HCT116 (cell line): ENCODE data around the gene CBFA2T2. TPM values are rescaled to one million over a fixed set of nuclear protein-coding genes. Genes with fewer than 3 reads are reported as not detected.

ENCODE experiments used
- ATAC-seq: fragments of 200-7000 bp; cut with Tn5 transposase; 2 replicates; pipeline ENCODE4 v1.9.1; 2020; ENCODE audit warnings: mild to moderate bottlenecking, moderate library complexity
- BruUV-seq: library from RNA; stranded (reverse); fragments of 400-500 nt; replicated peaks from 2 replicates; lab custom pipeline; 2021; lab: Mats Ljungman, UMichigan
- CTCF ChIA-PET: fragments of 300-600 bp; sonication (Branson Sonifier 250); formaldehyde crosslinking; loops from one replicate; lab custom pipeline; 2021; ENCODE audit warnings: antibody characterized with exemption; lab: Charles Lee
- POLR2A ChIA-PET: fragments of 300-600, 350-600 bp; sonication (Branson Sonifier 250); formaldehyde crosslinking; loops from one replicate; lab custom pipeline; 2021; ENCODE audit warnings: antibody characterized with exemption; lab: Charles Lee
- RAD21 ChIA-PET, 2 experiments: fragments of 300-600 bp; sonication (Branson Sonifier 250); formaldehyde crosslinking; loops; one replicate each; lab custom pipeline; 2023; ENCODE audit warnings: low total read pairs in 2 of 2; ENCODE audit not compliant: uncharacterized antibody in 2 of 2, unreplicated experiment in 2 of 2, low non-redundant PET in 1 of 2; lab: Charles Lee
- DNase-seq: peaks from one replicate; pipeline ENCODE4 v3.0.0-alpha.2; 2010; ENCODE audit warnings: low read depth, low spot score
- H2AFZ ChIP-seq: fragments of 200-600 bp; shearing (Covaris generic), sonication (generic); 2 replicates; pipeline ENCODE4 v1.6.1; 2017; ENCODE audit warnings: low read depth, mixed run types, mixed read lengths, antibody characterized with exemption, low read length; ENCODE audit not compliant: poor library complexity, severe bottlenecking
- H3K27ac ChIP-seq: 2 replicates; pipeline ENCODE4 v1.5.1; 2012; ENCODE audit warnings: low read depth, low read length
- H3K27me3 ChIP-seq: fragments of 200-600 bp; sonication (generic); 2 replicates; pipeline ENCODE4 v1.6.1; 2016; ENCODE audit warnings: mixed run types, low read length, mixed read lengths; ENCODE audit not compliant: insufficient read depth
- H3K36me3 ChIP-seq, 2 experiments: fragments of 200-500 bp in 1 of 2; fragments of 200-600 bp in 1 of 2; sonication (Bioruptor generic) in 1 of 2; sonication (generic) in 1 of 2; 2 replicates each; pipeline versions ENCODE4 v1.5.1 to v1.6.1; 2014 to 2016; ENCODE audit warnings: low read length in 2 of 2, inconsistent platforms in 1 of 2, mixed read lengths in 1 of 2, mixed run types in 1 of 2; ENCODE audit not compliant: insufficient read depth in 2 of 2, control insufficient read depth in 1 of 2
- H3K4me1 ChIP-seq, 2 experiments: fragments of 200-600 bp in 1 of 2; sonication (generic) in 1 of 2; 2 replicates each; pipeline versions ENCODE4 v1.5.1 to v1.6.1; 2012 to 2017; ENCODE audit warnings: low read length in 2 of 2, inconsistent platforms in 1 of 2, mild to moderate bottlenecking in 1 of 2, mixed read lengths in 1 of 2, mixed run types in 1 of 2, moderate library complexity in 1 of 2; ENCODE audit not compliant: insufficient read depth in 2 of 2, control insufficient read depth in 1 of 2
- H3K4me2 ChIP-seq: fragments of 200-600 bp; sonication (generic); 2 replicates; pipeline ENCODE4 v1.6.1; 2017; ENCODE audit warnings: mixed run types, low read length, mixed read lengths
- H3K4me3 ChIP-seq, 2 experiments: fragments of 200-600 bp in 1 of 2; sonication (generic) in 1 of 2; replicated peaks in 1 of 2; 2 replicates each; pipeline ENCODE4 v1.5.1; 2011 to 2016; ENCODE audit warnings: low read length in 2 of 2, control low read depth in 1 of 2, low read depth in 1 of 2, mild to moderate bottlenecking in 1 of 2, mixed read lengths in 1 of 2, mixed run types in 1 of 2
- H3K79me2 ChIP-seq: fragments of 200-600 bp; sonication (generic); 2 replicates; pipeline ENCODE4 v1.6.1; 2017; ENCODE audit warnings: mild to moderate bottlenecking, mixed run types, low read length, moderate library complexity, mixed read lengths; ENCODE audit not compliant: insufficient read depth
- H3K9ac ChIP-seq: fragments of 200-600 bp; sonication (generic); 2 replicates; pipeline ENCODE4 v1.6.1; 2016; ENCODE audit warnings: low read length, mixed read lengths
- H3K9me2 ChIP-seq: fragments of 200-600 bp; sonication (generic), shearing (Covaris generic); 2 replicates; pipeline ENCODE4 v1.6.1; 2017; ENCODE audit warnings: mixed run types, mild to moderate bottlenecking, moderate library complexity; ENCODE audit not compliant: insufficient read depth
- H3K9me3 ChIP-seq, 2 experiments: fragments of 200-500 bp in 1 of 2; fragments of 200-600 bp in 1 of 2; sonication (Bioruptor generic) in 1 of 2; sonication (generic) in 1 of 2; 2 replicates each; pipeline ENCODE4 v1.6.1; 2014 to 2017; ENCODE audit warnings: low read length in 2 of 2, mixed read lengths in 2 of 2, inconsistent platforms in 1 of 2, low read depth in 1 of 2, mild to moderate bottlenecking in 1 of 2, mixed run types in 1 of 2, moderate library complexity in 1 of 2; ENCODE audit not compliant: control insufficient read depth in 1 of 2, insufficient read depth in 1 of 2
- H4K20me1 ChIP-seq: fragments of 200-600 bp; sonication (generic), shearing (Covaris generic); 2 replicates; pipeline ENCODE4 v1.6.1; 2017; ENCODE audit warnings: mixed run types, mild to moderate bottlenecking, moderate library complexity; ENCODE audit not compliant: insufficient read depth
- EGR1 ChIP-seq: IDR thresholded peaks from 2 replicates; pipeline ENCODE4 v1.6.1; 2012; ENCODE audit warnings: low read depth
- ELF1 ChIP-seq: IDR thresholded peaks from 2 replicates; pipeline ENCODE4 v1.6.1; 2012; ENCODE audit warnings: low read depth, borderline replicate concordance
- EZH2 ChIP-seq: fragments of 200-600 bp; sonication (generic); IDR thresholded peaks from 2 replicates; pipeline ENCODE4 v1.6.1; 2017; ENCODE audit warnings: antibody characterized with exemption, mixed run types
- EZH2phosphoT487 ChIP-seq: fragments of 200-600 bp; IDR thresholded peaks from 2 replicates; pipeline ENCODE4 v1.6.1; 2018; ENCODE audit warnings: antibody characterized with exemption, borderline replicate concordance
- MAX ChIP-seq: IDR thresholded peaks from 2 replicates; pipeline ENCODE4 v1.6.1; 2012
- POLR2A ChIP-seq: IDR thresholded peaks from 2 replicates; pipeline ENCODE4 v1.7.0; 2011; ENCODE audit warnings: borderline replicate concordance; ENCODE audit not compliant: insufficient read depth, insufficient read length; ENCODE audit errors: extremely low read depth
- POLR2AphosphoS5 ChIP-seq: IDR thresholded peaks from 2 replicates; pipeline ENCODE4 v1.6.1; 2011; ENCODE audit warnings: mild to moderate bottlenecking, low read depth, low read length, moderate library complexity
- SP1 ChIP-seq: IDR thresholded peaks from 2 replicates; pipeline ENCODE4 v1.6.1; 2012; ENCODE audit warnings: low read depth
- TCF7L2 ChIP-seq: IDR thresholded peaks from 2 replicates; pipeline ENCODE4 v1.7.0; 2011; ENCODE audit warnings: borderline replicate concordance, inconsistent platforms; ENCODE audit not compliant: insufficient read depth, insufficient read length; ENCODE audit errors: extremely low read depth
- ZFX ChIP-seq: fragments of 450-650 bp; IDR thresholded peaks from 2 replicates; pipeline ENCODE4 v1.6.1; 2017
- ZNF274 ChIP-seq: fragments of 200-500 bp; sonication (Bioruptor generic); IDR thresholded peaks from 2 replicates; pipeline ENCODE4 v1.6.1; 2014; ENCODE audit warnings: mild to moderate bottlenecking, low read depth, low read length, inconsistent platforms
- intact Hi-C: fragments of 100-400 bp; cut with micrococcal nuclease; formaldehyde crosslinking; loops from 2 replicates; pipeline ENCODE4 v1.10.0; 2022
- total RNA-seq: library from RNA; stranded (reverse); gene quantifications from one replicate; pipeline ENCODE4 v1.2.1, GENCODE V29; 2021; ENCODE audit not compliant: unreplicated experiment
- TF ChIP-seq, protein P1 (sequence below): IDR thresholded peaks from 2 replicates; pipeline ENCODE4 v1.6.1; 2011; ENCODE audit warnings: mild to moderate bottlenecking, low read length, moderate library complexity; ENCODE audit not compliant: insufficient replicate concordance; ENCODE audit errors: extremely low read depth
- TF ChIP-seq, protein P2 (sequence below), 3 experiments: fragments of 200-600 bp in 1 of 3; sonication (generic) in 1 of 3; IDR thresholded peaks in 2 of 3; conservative IDR thresholded peaks in 1 of 3; 2 replicates each; pipeline ENCODE4 v1.5.1; 2012 to 2017; ENCODE audit warnings: low read depth in 2 of 3, low read length in 2 of 3, antibody characterized with exemption in 1 of 3, borderline replicate concordance in 1 of 3, control low read depth in 1 of 3, mild to moderate bottlenecking in 1 of 3, mixed read lengths in 1 of 3, mixed run types in 1 of 3, moderate library complexity in 1 of 3; ENCODE audit not compliant: insufficient read depth in 1 of 3

CBFA2T2 gene
- total RNA-seq, 1 experiment from 2014 or later: 8.0 TPM

GRCh38 chr20:33442136-33443005, 47.5 kb upstream of the CBFA2T2 start:
- Histone ChIP-seq H3K9me3 (no peaks in the 10 kb centered on the region), H4K20me1 (no peaks in the 10 kb centered on the region), H3K4me3 (peak overlapping the region; percentile 57 to 69)
- TF ChIP-seq MAX (no peak), ZNF274 (no peak), ELF1 (no peak), ZFX (no peak), TCF7L2 (no peak), EGR1 (no peak), POLR2AphosphoS5 (no peak), EZH2phosphoT487 (no peak), EZH2 (no peak), SP1 (no peak), POLR2A (no peak)
- TF ChIP-seq, protein P1, sequence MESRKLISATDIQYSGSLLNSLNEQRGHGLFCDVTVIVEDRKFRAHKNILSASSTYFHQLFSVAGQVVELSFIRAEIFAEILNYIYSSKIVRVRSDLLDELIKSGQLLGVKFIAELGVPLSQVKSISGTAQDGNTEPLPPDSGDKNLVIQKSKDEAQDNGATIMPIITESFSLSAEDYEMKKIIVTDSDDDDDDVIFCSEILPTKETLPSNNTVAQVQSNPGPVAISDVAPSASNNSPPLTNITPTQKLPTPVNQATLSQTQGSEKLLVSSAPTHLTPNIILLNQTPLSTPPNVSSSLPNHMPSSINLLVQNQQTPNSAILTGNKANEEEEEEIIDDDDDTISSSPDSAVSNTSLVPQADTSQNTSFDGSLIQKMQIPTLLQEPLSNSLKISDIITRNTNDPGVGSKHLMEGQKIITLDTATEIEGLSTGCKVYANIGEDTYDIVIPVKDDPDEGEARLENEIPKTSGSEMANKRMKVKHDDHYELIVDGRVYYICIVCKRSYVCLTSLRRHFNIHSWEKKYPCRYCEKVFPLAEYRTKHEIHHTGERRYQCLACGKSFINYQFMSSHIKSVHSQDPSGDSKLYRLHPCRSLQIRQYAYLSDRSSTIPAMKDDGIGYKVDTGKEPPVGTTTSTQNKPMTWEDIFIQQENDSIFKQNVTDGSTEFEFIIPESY: no peak
- TF ChIP-seq, protein P2, sequence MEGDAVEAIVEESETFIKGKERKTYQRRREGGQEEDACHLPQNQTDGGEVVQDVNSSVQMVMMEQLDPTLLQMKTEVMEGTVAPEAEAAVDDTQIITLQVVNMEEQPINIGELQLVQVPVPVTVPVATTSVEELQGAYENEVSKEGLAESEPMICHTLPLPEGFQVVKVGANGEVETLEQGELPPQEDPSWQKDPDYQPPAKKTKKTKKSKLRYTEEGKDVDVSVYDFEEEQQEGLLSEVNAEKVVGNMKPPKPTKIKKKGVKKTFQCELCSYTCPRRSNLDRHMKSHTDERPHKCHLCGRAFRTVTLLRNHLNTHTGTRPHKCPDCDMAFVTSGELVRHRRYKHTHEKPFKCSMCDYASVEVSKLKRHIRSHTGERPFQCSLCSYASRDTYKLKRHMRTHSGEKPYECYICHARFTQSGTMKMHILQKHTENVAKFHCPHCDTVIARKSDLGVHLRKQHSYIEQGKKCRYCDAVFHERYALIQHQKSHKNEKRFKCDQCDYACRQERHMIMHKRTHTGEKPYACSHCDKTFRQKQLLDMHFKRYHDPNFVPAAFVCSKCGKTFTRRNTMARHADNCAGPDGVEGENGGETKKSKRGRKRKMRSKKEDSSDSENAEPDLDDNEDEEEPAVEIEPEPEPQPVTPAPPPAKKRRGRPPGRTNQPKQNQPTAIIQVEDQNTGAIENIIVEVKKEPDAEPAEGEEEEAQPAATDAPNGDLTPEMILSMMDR (IDR thresholded peaks at IDR 0.05 in 2 of 3, conservative IDR thresholded peaks at IDR 0.05 in 1 of 3; ENCODE audit: borderline replicate concordance in 1 of 3, insufficient read depth in 1 of 3, low read depth in 2 of 3, low read length in 2 of 3): no peak
- TF ChIP-seq, all 23 proteins: peak for 0
- peak overlapping the region; percentile 35 for H2AFZ ChIP-seq
- POLR2A ChIA-PET: interaction anchor here (1.7 kb wide), 1 partner anchor 41 kb away, joined by 5 read pairs; the partner anchor contains the start of gene CDK5RAP1
- peaks cover 12 to 22% of the 10 kb centered on the region in 2 experiments for H3K4me1 ChIP-seq
- H3K4me2 ChIP-seq: peak overlapping the region; percentile 85
- DNase-seq (no peak), ATAC-seq (no peak)
- no TSS peak for BruUV-seq
- H3K27ac ChIP-seq: no peak overlapping the region; the same call in 1 of the 2 replicates
- CTCF ChIA-PET: no interaction called here
- no peaks in the 10 kb centered on the region for H3K9me2 ChIP-seq
- no peaks in the 10 kb centered on the region for H3K36me3 ChIP-seq
- no peaks in the 10 kb centered on the region for H3K27me3 ChIP-seq
- RAD21 ChIA-PET: no interaction called here
- H3K9ac ChIP-seq: peak overlapping the region; percentile 67
- no peaks in the 10 kb centered on the region for H3K79me2 ChIP-seq
- intact Hi-C loops: no loop called here
